Upper lobe of left lung (tissue), 4 donors: Measurements from ENCODE around the gene MB.

ENCODE experiments used
- CTCF ChIP-seq, 6 experiments: fragments of 450-650 bp in 4 of 6; fragments of 200-600 bp in 2 of 6; sonication (generic) in 2 of 6; IDR thresholded peaks; one replicate each; pipeline ENCODE4 v1.5.1; 2016 to 2019; ENCODE audit warnings: antibody characterized with exemption in 6 of 6
- EP300 ChIP-seq, 4 donors: sonication (generic); formaldehyde crosslinking; IDR thresholded peaks; one replicate each; pipeline ENCODE4 v1.5.1; 2017; ENCODE audit warnings: antibody characterized with exemption in 4 of 4, control low read depth in 2 of 4
- POLR2A ChIP-seq, 4 donors: fragments of 450-650 bp; IDR thresholded peaks; one replicate each; pipeline ENCODE4 v1.5.1; 2016 to 2017; ENCODE audit warnings: antibody characterized with exemption in 4 of 4, mild to moderate bottlenecking in 2 of 4
- POLR2AphosphoS5 ChIP-seq, 2 donors: sonication (generic); formaldehyde crosslinking; IDR thresholded peaks; one replicate each; pipeline ENCODE4 v1.5.1; 2017; ENCODE audit warnings: antibody characterized with exemption in 2 of 2

- TF ChIP-seq CTCF (IDR thresholded peaks at IDR 0.05) (no peak), POLR2A (IDR thresholded peaks at IDR 0.05) (no peak), EP300 (IDR thresholded peaks at IDR 0.05) (no peak), POLR2AphosphoS5 (IDR thresholded peaks at IDR 0.05) (no peak)
These were observed 34.0 kb upstream of the MB start for GRCh38 chr22:35651085-35651484.
